Neural progenitor cell (in vitro differentiated cells): ENCODE measurements around the gene RAD51AP2.

ENCODE experiments used
- CTCF ChIP-seq: fragments of 200-600 bp; sonication (generic); IDR thresholded peaks from 2 replicates; pipeline ENCODE4 v1.5.1; 2017; ENCODE audit warnings: antibody characterized with exemption, mild to moderate bottlenecking
- EZH2 ChIP-seq: fragments of 200-600 bp; sonication (generic); IDR thresholded peaks from 2 replicates; pipeline ENCODE4 v1.6.1; 2017; ENCODE audit warnings: antibody characterized with exemption, mild to moderate bottlenecking, moderate library complexity
- EZH2phosphoT487 ChIP-seq: fragments of 200-600 bp; sonication (generic); IDR thresholded peaks from 2 replicates; pipeline ENCODE4 v1.6.1; 2017; ENCODE audit warnings: antibody characterized with exemption

GRCh38 chr2:17461087-17461475 lies 57.2 kb downstream of the RAD51AP2 start:
- TF ChIP-seq CTCF, result no peak
- no peak for TF ChIP-seq EZH2phosphoT487
- no peak for TF ChIP-seq EZH2
